Fibroblast of the aortic adventitia (primary cell): ENCODE results near the gene ACSS3. TPM values are rescaled to one million over a fixed set of nuclear protein-coding genes. Genes with fewer than 3 reads are reported as not detected.

Source experiments
- DNase-seq: peaks from one replicate; pipeline ENCODE4 v3.0.0-alpha.2; 2010; ENCODE audit warnings: low read depth
- H3K4me3 ChIP-seq: 2 replicates; pipeline ENCODE4 v1.5.1; 2011; ENCODE audit warnings: low read depth, mild to moderate bottlenecking, control low read depth, low read length, moderate library complexity
- total RNA-seq: library from RNA; depleted of rRNA; stranded (reverse); fragments of >200 nt; gene quantifications from 2 replicates; pipeline ENCODE4 v1.2.3, GENCODE V29; 2012; ENCODE audit warnings: low replicate concordance
- TF ChIP-seq, protein P1 (sequence below): IDR thresholded peaks from 2 replicates; pipeline ENCODE4 v1.5.1; 2011; ENCODE audit warnings: mild to moderate bottlenecking, low read length, control low read depth, inconsistent platforms; ENCODE audit not compliant: insufficient read depth

Gene ACSS3
- total RNA-seq, 1 donor, result 24.5 TPM

DNA sequence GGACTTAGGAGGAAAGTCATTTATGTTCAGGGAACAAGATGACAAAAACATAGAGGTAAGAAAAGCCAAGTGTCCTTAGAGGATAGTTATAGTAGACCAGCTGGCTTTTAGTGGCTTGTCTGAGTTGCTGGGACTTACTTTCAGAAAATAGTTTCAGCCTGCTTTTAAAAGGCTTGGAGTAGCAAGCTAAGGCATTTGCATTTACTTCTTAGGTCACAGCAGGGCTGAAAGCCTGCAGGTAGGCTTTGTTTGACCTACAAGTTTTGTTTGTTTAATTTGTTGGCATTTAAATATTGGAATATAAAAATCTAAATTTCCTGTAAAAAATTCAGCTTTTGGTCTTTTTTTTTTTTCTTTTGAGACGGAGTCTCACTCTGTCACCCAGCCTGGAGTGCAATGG lies 5.1 kb downstream of the ACSS3 start:
- no peak overlapping the region for H3K4me3 ChIP-seq
- TF ChIP-seq, protein P1, sequence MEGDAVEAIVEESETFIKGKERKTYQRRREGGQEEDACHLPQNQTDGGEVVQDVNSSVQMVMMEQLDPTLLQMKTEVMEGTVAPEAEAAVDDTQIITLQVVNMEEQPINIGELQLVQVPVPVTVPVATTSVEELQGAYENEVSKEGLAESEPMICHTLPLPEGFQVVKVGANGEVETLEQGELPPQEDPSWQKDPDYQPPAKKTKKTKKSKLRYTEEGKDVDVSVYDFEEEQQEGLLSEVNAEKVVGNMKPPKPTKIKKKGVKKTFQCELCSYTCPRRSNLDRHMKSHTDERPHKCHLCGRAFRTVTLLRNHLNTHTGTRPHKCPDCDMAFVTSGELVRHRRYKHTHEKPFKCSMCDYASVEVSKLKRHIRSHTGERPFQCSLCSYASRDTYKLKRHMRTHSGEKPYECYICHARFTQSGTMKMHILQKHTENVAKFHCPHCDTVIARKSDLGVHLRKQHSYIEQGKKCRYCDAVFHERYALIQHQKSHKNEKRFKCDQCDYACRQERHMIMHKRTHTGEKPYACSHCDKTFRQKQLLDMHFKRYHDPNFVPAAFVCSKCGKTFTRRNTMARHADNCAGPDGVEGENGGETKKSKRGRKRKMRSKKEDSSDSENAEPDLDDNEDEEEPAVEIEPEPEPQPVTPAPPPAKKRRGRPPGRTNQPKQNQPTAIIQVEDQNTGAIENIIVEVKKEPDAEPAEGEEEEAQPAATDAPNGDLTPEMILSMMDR, result no peak
- no peak for DNase-seq

DNA sequence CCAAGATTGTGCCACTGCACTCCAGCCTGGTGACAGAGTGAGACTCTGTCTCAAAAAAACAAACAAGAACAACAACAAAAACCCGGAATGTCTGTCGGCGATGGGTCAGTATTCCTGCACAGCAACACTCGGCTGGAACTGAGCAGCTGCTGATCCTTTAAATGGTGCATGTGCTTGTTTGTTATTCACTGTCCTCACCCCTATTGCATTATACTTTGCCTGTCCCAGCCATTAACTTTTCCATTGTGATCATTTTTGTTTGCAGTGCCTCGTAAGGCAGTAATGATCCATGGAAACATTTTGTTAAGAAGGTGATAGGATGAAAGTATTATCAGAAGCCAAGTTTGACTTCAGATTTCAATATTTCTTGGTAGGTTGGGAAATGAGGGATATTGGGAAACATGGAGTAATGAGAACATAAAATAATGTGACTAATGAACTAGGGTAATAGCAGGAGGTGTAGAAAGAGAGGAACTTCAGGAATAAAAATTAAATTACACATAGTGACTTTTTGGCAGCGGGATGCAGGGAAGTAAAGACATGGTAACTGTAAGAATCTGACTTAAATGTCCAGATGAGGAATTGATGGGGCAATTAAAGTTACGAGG lies 6.1 kb downstream of the ACSS3 start:
- no peak for DNase-seq
- TF ChIP-seq, protein P1, result no peak

DNA sequence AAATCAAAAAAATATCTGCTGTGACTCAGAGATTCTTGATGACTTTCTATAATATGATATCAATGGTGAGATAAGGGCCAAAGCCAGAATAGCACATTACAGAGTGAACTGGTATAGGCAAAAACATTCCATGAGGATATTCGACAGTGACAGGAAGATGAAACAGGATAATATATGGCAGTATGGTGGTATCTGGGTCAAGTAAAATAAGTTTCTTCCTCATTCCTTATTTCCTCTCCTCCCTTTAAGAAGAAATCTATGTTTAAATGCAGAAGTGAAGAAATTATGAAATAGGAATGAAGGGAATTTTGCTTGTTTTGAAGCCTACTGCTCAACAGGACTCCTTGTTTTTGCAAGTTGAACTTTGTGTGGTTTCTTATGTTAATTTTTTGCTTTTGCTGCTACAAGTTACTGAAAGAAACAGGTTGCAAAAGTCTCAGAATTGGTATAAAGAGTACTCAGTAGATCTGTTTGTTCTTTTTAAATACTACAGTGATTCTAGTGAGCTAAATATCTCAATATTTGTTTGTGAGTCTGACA lies 7.0 kb downstream of the ACSS3 start:
- H3K4me3 ChIP-seq, result no peak overlapping the region
- TF ChIP-seq, protein P1, result no peak
- DNase-seq, result peak; percentile 4

More for the DNA sequence above, 6.1 kb downstream of the ACSS3 start:
- H3K4me3 ChIP-seq, result no peak overlapping the region

DNA sequence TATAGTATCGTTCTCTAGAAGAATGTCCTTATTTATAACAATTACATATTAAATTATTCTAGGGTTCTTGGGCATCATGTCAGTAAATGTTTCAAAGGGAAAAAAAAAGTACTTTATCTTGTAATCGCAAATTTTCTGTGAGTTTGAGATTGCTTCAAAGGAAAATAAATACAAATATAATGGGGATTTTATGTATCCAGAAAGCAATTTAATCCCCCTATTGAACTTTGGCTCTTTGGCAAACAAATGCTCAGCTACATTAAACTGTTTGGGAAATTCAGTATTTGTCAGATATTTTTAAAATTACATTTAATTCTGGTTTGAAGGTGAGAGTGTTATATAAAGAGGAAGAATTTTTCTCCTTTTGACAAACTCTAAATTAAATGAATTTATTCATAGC lies 8.0 kb downstream of the ACSS3 start:
- DNase-seq, result no peak
- no peak overlapping the region for H3K4me3 ChIP-seq
- TF ChIP-seq, protein P1, result no peak

DNA sequence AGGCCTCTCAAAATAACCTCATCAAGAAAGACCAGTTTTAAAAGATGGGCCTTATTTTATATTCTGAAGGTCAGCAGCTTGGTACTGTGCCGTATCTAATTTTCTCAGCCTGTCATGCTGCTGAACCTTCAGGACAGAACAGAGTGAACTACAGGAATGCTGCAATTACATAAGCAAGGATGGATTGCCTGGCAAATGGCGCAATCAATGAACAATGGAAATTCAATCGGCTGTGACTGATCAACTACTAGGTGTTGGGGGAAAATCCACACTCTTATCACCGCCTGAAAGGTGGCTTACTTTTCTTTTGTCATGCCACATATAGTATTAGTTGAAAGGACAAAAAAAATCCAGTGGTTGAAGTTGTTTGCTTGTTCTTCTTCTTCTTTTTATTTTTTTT lies 8.5 kb downstream of the ACSS3 start:
- no peak for DNase-seq
- TF ChIP-seq, protein P1, result no peak
- H3K4me3 ChIP-seq, result no peak overlapping the region

DNA sequence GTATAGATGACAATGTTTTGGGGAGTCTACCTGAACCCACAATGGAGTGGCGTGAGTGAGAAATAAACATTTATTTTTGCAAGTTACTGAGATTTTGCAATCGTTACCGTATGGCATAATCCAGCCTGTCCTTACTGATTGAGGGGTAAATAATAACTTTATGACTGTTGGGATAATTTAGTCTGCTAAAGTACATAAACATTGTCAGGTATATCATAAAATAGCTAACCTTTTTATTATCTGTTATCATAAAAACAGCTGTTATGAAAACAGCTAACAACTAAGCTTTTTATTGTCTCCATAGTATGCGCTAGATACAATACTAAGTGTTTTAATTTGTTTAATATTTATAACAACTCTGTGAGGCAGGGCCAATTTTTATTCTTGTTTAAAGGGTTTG lies 10.3 kb downstream of the ACSS3 start:
- H3K4me3 ChIP-seq, result no peak overlapping the region
- TF ChIP-seq, protein P1, result no peak
- no peak for DNase-seq

DNA sequence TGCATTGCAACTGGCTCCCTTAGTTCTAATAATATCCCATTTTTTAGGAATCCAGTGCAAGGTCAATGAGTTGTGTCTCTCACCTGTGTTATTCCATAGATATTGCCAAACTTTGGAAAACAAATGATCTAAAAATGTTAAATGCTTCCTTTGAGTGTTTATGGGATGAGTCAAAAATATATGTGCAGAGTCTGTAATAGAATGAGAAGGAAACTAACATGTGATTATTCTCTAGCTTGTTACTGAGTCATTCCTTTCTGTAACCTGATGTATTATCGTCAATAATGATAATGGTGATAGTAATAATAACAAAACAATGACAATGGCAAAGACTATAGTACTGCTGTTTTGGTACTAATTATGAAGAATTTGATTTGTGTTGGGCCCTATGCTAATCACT lies 11.5 kb downstream of the ACSS3 start:
- DNase-seq, result no peak
- TF ChIP-seq, protein P1, result no peak
- no peak overlapping the region for H3K4me3 ChIP-seq
